Body of pancreas (tissue), 4 donors: ENCODE results near the gene THAP2.

Experiments
- POLR2A ChIP-seq, 3 donors: fragments of 450-650 bp; IDR thresholded peaks; one replicate each; pipeline ENCODE4 v1.6.1; 2016; ENCODE audit warnings: antibody characterized with exemption in 3 of 3, mild to moderate bottlenecking in 2 of 3
- TF ChIP-seq, protein P1 (sequence below), 7 experiments: fragments of 450-650 bp in 4 of 7; fragments of 200-600 bp in 3 of 7; sonication (generic) in 3 of 7; IDR thresholded peaks; one replicate each; pipeline ENCODE4 v1.5.1; 2016 to 2019; ENCODE audit warnings: antibody characterized with exemption in 7 of 7

DNA sequence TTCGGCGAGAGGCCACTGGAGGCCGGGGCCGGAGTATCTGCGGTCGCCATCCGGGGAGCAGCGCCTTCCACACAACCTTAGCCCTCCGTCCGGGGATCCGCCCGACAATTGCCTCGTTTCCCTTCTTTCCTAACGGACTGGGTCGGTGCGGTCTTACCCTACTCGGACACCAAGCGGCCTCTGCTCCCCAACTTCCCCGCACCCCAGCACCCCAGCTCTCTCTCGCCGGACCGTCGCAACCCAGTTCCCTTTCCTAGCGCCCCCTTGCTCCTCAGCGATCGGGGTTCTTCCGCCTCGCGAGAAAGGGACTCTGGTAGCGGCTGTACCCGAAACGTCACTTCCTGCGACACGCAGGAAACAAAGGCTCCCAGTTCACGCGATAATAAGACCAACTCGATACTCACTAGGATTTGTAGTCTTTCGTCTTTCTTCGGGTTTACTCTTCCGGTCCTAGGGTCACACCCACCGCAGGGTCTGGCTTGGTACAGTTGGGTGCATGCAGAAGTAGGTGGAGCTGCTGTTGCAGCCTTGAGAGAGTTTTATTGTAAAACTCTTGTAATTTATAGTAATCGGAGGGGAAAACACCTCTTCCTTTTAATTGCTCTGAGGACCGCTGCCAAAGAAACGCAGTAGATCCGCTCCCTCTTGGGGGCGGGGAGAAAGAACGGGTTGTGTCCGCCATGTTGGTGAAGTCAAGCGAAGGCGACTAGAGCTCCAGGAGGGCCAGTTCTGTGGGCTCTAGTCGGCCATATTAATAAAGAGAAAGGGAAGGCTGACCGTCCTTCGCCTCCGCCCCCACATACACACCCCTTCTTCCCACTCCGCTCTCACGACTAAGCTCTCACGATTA lies at the start of gene THAP2, which contains the start of gene ZFC3H1:
- TF ChIP-seq, protein P1, sequence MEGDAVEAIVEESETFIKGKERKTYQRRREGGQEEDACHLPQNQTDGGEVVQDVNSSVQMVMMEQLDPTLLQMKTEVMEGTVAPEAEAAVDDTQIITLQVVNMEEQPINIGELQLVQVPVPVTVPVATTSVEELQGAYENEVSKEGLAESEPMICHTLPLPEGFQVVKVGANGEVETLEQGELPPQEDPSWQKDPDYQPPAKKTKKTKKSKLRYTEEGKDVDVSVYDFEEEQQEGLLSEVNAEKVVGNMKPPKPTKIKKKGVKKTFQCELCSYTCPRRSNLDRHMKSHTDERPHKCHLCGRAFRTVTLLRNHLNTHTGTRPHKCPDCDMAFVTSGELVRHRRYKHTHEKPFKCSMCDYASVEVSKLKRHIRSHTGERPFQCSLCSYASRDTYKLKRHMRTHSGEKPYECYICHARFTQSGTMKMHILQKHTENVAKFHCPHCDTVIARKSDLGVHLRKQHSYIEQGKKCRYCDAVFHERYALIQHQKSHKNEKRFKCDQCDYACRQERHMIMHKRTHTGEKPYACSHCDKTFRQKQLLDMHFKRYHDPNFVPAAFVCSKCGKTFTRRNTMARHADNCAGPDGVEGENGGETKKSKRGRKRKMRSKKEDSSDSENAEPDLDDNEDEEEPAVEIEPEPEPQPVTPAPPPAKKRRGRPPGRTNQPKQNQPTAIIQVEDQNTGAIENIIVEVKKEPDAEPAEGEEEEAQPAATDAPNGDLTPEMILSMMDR (IDR thresholded peaks at IDR 0.05): peak in 5 of 7 experiments; percentile 7 to 44 (median 28)
- peak; percentile 90 to 99 (median 98) for TF ChIP-seq POLR2A (IDR thresholded peaks at IDR 0.05)
